ENCODE data around the gene CTSK. TPM values are rescaled to one million over a fixed set of nuclear protein-coding genes. Genes with fewer than 3 reads are reported as not detected.
A peak's percentile ranks its signal among the peaks of the same experiment; 100 is the strongest.

CTSK gene
- total RNA-seq, 2 donors from 2014 or later = 6.1 to 8.4 TPM

- Histone ChIP-seq H3K9ac (ENCODE audit: extremely low read depth, low read length, poor library complexity, severe bottlenecking) (no peak overlapping the region), H3K27me3 (ENCODE audit: control insufficient read depth, insufficient read depth, low read length, poor library complexity, severe bottlenecking) (no peaks in the 10 kb centered on the region), H3K4me3 (ENCODE audit: low read length) (no peak overlapping the region), H3K4me1 (ENCODE audit: control insufficient read depth, insufficient read depth, low read length) (no peaks in the 10 kb centered on the region), H3K9me3 (ENCODE audit: control insufficient read depth, low read length) (no peaks in the 10 kb centered on the region), H3K36me3 (ENCODE audit: control insufficient read depth, insufficient read depth, low read length) (peaks cover 95% of the 10 kb centered on the region), H3K27ac (ENCODE audit: low read depth, low read length) (no peak overlapping the region)
- DNase-seq = no peak
- Mint-ChIP-seq H3K9me3 (no peaks in the 10 kb centered on the region), H3K27me3 (ENCODE audit: insufficient read depth) (no peaks in the 10 kb centered on the region), H3K36me3 (ENCODE audit: low read depth) (peaks cover 69% of the 10 kb centered on the region), H3K4me1 (no peaks in the 10 kb centered on the region), H3K4me3 (no peak overlapping the region), H3K27ac (no peak overlapping the region)
- 80 to 92% methylated on average over 1 of the region's 1 CpG for WGBS, 2 experiments (ENCODE audit: insufficient coverage in 1 of 2, insufficient read length in 1 of 2)
- no peak for TF ChIP-seq CTCF (conservative IDR thresholded peaks at IDR 0.05)
Observed at GRCh38 chr1:150832597-150832996, 24.5 kb upstream of the CTSK start.

- H3K27me3 Mint-ChIP-seq (ENCODE audit: insufficient read depth) = no peaks in the 10 kb centered on the region
- no peak overlapping the region for H3K27ac Mint-ChIP-seq
- Histone ChIP-seq H3K4me1 (ENCODE audit: control insufficient read depth, insufficient read depth, low read length) (no peaks in the 10 kb centered on the region), H3K27me3 (ENCODE audit: control insufficient read depth, insufficient read depth, low read length, poor library complexity, severe bottlenecking) (no peaks in the 10 kb centered on the region), H3K4me3 (ENCODE audit: low read length) (no peak overlapping the region), H3K9ac (ENCODE audit: extremely low read depth, low read length, poor library complexity, severe bottlenecking) (no peak overlapping the region), H3K27ac (ENCODE audit: low read depth, low read length) (no peak overlapping the region), H3K9me3 (ENCODE audit: control insufficient read depth, low read length) (no peaks in the 10 kb centered on the region), H3K36me3 (ENCODE audit: control insufficient read depth, insufficient read depth, low read length) (peaks cover 94% of the 10 kb centered on the region)
- no peaks in the 10 kb centered on the region for H3K9me3 Mint-ChIP-seq
- no peak overlapping the region for H3K4me3 Mint-ChIP-seq
- H3K36me3 Mint-ChIP-seq (ENCODE audit: low read depth) = peaks cover 67% of the 10 kb centered on the region
- peak; percentile 64 for DNase-seq
- peak; percentile 72 for TF ChIP-seq CTCF (conservative IDR thresholded peaks at IDR 0.05)
- no peaks in the 10 kb centered on the region for H3K4me1 Mint-ChIP-seq
- WGBS, 2 experiments (ENCODE audit: insufficient coverage in 1 of 2, insufficient read length in 1 of 2) = 91% methylated on average over 4 to 7 of the region's 7 CpGs
Observed at GRCh38 chr1:150829751-150830150, 21.7 kb upstream of the CTSK start.

GRCh38 chr1:150826299-150826698, 18.2 kb upstream of the CTSK start:
- 91 to 100% methylated on average over 1 of the region's 1 CpG for WGBS, 2 experiments (ENCODE audit: insufficient coverage in 1 of 2, insufficient read length in 1 of 2)
- Histone ChIP-seq H3K9me3 (ENCODE audit: control insufficient read depth, low read length) (no peaks in the 10 kb centered on the region), H3K4me3 (ENCODE audit: low read length) (no peak overlapping the region), H3K9ac (ENCODE audit: extremely low read depth, low read length, poor library complexity, severe bottlenecking) (no peak overlapping the region), H3K36me3 (ENCODE audit: control insufficient read depth, insufficient read depth, low read length) (peaks cover 83% of the 10 kb centered on the region), H3K27ac (ENCODE audit: low read depth, low read length) (no peak overlapping the region), H3K27me3 (ENCODE audit: control insufficient read depth, insufficient read depth, low read length, poor library complexity, severe bottlenecking) (no peaks in the 10 kb centered on the region), H3K4me1 (ENCODE audit: control insufficient read depth, insufficient read depth, low read length) (no peaks in the 10 kb centered on the region)
- H3K4me3 Mint-ChIP-seq = no peak overlapping the region
- peaks cover 59% of the 10 kb centered on the region for H3K36me3 Mint-ChIP-seq (ENCODE audit: low read depth)
- DNase-seq = no peak
- no peaks in the 10 kb centered on the region for H3K27me3 Mint-ChIP-seq (ENCODE audit: insufficient read depth)
- H3K4me1 Mint-ChIP-seq = no peaks in the 10 kb centered on the region
- TF ChIP-seq CTCF (conservative IDR thresholded peaks at IDR 0.05) = no peak
- no peaks in the 10 kb centered on the region for H3K9me3 Mint-ChIP-seq
- no peak overlapping the region for H3K27ac Mint-ChIP-seq

Measured in endodermal cell (in vitro differentiated cells).